Activated CD4-positive, CD25-positive, alpha-beta regulatory T cell treated with anti-CD3 and anti-CD28 coated beads, Interleukin-2, amount 50 U/mL, for 72 hours (primary cell): ENCODE measurements around the gene TGFB2.

Experiments used
- DNase-seq: peaks from one replicate; pipeline ENCODE4 v3.0.0; 2021

The TGFB2 gene

DNA sequence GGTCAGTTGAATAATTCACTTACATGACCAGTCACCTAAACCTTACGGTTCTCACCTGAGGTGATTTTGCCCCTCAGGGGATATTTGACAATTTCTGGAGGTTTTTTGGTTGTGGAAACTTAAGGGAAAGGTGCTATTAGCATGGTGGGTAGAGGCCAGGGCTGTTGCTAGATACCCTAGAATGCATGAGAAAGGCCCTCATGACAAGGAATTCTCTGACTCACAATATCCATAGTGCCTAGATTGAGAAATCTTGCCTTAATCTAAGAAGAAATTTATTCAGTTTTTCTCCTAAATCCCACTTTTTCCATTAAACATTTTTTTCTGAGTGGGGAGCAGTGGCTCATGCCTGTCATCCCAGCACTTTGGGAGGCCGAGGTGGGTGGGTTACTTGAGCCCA is 119.7 kb downstream of the TGFB2 start:
- DNase-seq = no peak

DNA sequence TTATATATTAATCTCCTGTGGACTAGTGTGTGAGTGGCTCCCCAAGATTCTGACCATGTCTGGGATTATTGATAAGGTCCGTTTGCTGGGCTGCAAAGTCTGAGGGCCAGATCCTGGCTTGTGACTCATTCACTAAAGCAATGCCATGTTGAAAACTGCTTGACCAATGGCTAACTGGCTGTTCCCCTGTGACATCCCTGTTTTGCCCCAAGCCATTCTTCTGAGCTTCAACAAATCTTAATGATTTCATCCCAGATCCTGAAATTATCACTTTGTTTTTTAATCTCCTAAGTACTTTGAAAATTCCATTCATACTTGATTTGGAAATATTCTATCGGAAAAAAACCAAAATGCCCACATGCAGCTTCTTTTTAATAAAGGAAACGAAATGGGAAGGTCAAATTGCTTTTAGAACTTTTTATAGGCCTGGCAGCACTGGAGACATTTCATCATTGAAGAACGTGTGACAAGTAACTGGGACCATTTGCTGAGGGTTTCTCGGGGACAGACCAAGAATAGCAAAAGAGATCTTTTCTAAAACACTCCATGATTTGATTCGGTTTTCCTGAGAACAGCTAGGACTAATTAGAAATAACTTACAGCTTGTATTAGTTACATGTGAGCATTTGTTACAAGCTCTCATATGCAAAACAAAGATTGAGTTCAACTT is 121.3 kb downstream of the TGFB2 start:
- no peak for DNase-seq

DNA sequence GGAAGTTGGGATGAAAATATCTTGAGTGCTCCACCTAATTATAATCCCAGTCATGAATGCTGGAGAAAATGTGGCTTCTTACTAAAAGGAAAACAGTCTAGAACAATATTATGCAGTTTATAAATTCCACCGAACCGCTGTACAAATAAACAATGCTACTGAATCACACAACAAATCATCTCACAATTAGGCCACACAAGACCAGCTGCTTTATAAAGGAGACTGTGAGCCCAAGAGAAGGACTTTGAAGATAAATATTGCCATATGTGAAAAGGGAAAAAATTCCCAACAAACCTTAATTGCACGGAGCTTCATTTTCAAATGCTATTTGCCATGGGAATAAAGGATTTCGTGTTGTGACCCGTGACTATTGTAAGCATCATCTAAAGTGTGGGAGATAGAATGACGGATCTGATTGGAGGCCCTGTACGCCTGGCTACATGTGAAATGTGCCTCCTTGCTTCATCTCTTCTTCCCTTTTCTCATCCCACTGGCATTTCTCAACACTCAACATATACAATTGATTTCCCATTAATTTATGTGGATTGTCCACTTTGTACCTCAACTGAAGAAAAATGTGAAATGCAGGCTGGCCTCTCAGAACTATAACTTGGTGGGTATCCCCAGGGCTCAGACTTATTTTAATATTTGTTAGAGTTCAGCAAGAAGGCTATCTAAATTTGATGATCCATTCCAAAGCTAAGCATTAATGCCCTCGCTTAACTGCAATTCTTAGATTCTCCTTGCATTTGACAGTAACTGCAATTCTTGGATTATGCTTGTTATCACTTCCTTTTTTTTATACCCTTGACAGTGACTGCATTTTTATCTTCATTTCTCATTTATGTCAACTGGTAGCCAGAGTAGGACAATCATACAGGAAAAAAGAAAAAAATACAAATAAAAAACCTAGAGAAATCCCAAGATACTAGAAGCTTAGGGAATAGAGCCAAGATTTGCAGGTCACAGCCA is 122.3 kb downstream of the TGFB2 start:
- DNase-seq = no peak

DNA sequence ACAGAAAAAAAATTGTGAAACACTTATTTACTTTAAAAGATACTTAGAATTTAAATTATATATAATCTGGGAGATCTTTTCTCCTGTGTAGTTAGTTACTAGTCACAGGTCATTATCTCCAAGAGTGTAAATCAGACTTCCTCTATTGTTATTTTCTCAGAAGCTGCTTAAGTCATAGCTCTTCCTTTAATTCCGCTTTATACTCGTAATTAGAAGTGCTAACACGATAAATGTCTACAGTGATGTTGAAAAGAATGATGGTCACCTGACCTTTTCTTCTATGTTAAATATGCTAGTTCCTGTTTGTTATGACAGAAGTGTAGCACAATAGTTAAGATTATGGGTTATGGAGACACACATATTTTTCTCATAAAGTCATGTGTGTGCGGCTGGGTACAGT is 123.6 kb downstream of the TGFB2 start:
- no peak for DNase-seq

DNA sequence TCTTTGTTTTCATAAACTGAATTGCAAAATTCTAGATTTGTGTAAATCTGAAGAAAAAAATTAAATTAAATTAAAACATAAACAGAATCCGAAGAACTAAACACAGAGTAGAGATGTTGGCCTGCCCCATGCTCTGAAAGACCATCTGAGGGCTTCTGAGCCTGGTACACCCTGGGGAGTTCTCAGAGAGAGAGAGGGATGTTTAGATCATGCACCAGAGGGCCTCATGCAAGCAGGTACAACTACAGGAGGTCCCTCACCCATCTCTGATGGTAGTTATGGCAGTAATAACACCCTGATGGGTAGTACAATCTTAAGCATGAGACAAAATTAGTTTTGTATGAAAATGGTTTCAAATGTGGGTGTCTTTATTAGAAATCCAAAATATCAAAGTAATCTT is 127.7 kb downstream of the TGFB2 start:
- no peak for DNase-seq

DNA sequence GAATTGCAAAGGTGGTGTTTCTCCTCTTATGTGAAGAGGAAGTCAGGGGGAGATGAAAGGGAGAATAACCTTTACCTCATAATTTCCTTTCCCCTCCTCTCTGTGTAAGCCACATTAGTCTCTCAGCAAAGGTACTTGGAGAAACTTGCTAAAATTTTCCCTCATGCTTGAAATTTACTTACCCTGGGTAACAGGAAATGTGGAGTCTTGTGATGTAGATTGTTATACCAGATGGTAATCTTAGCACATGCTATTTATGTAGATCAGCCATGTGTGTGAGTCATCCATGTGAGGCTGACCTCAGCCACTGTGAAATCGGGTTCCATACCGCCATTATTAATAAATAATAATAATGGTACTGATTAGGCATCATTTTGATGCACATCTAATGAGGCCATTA is 128.4 kb downstream of the TGFB2 start:
- no peak for DNase-seq

DNA sequence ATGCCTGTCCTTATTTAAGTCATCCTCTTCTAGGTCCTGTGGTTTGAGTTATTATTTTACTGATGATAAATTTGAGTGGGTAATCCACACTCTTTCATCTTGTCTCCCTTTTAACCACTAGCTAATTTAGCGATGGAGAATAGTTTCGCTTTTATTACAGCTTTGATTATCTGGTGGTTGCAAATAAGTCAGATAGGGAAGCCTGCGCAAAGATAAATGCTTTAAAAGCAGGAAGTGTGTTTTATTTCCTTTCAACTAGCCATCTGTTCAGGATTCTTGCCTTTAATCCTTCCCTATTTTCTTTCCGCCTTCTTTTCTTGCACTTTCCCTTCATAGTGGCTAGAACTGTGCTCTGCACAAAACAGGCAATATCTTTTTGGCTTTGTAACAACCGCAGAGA is 129.0 kb downstream of the TGFB2 start:
- no peak for DNase-seq

DNA sequence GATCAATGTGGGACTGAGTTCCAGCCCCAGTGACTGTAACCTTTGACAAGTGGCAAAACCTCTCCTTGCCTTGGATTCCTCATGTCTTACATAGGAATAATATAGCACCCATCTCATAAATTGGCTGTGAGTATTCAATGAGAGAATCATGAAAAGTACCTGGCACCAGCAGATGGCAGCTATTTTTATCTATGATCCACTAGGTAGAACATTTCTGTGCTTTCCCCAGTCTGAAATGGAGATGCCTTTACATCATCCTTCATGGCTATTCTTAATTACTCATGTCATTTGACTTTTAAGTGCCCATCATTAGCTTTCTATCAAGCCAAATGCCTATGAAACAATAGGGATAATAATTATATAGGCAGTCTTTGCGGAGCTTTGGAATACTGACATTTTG is 130.1 kb downstream of the TGFB2 start:
- no peak for DNase-seq

DNA sequence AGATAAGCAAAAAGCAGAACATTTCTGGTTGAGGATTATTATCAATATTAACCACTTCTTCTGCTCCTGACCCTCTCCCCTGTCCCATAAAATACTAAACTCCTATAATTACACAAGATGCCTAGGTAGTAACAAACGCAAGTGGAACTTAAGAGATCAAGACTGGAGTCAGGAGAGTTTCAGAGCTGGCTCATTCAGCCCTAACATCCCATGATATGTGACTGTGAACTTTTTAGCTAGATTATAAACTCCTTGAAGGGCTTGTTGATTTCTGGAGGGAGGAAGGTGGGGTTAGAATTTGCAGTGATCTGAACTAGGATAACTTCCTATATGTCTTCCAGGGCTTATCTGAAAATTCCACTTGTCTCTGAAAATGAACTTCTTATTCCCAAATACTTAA is 130.6 kb downstream of the TGFB2 start:
- no peak for DNase-seq

DNA sequence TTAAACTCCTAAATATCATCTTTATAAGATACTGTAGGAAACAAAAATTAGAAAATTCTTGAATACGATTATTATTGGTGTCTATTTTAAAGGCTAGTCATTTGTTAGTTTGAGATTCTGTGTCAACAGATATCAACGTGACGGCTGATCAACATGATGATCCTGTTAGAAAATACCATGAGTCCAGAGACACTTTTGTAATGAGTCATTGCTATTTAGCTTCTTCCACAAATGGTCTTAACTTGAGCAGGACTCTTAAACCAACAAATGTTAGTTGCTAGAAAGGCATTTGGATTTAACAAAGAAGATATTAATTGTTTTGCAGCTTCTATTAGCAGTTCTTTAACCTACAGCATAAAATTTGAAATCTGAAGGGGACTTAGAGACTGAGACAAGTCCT is 131.2 kb downstream of the TGFB2 start:
- DNase-seq = no peak

DNA sequence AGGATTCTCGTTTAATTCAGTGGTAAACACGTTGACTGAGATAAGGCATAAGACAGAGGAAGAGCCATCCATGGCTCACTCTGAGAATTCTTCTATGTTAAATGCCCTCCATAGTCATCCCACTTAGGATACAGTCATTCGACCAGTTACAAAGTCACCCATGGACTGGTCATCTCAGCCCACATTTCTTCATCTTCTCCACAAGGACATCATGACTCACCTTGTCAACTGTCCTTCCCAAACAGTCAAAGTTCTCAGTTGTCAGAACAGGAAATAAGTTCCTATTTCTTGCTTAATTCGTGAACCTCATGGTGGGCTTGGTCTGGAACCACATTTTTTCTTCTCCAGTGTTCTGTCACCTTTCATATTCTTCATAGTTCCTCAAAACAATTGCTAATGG is 133.2 kb downstream of the TGFB2 start:
- no peak for DNase-seq

DNA sequence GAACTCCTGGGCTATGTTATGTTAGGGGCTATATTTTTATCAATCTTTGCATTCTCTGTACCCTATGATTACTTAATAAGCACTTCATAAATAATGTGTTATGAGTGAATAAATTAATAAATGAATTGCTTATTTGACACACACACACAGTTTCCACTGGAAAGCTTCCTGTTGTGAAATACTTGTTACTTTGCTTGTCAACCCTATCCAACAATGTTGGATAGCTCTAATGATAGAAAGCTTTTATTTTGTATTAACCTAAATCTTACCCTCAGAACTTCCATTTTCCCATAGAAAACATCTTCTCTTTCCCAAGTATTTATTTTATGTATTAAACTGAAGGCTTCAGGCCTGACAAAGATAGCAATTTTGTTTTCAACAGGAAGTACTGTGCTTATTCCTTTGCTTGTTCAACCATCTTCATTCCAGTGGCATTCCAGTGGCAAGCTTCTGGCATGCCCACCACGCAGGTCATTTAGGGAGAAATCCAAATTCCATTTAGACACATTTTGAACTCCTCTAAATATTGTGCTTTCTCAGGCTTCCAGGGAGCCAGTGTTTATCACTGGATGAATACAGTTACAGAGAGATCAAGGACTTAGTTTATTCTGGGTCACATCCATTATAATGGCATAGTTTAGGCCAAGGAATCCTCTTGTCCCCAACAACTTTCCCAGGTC is 134.4 kb downstream of the TGFB2 start:
- DNase-seq = no peak

DNA sequence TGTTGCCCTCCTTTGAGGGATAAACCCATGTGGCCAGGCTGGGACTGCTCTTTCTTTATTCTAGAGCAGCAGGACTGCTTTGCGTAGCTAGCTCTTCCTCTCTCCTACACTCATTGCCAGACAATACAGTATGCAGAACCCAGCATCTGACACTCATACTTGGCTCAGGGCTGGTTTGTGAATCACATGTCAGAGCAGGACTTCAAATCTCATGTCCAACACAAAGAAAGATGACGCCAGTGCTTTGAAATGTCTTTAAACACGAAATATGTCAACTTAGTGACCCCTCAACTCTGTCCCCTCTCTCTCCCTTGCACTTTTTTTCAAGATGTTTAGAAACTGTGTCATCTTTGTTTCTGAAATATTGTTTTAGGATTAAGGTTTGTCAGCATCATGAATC is 135.0 kb downstream of the TGFB2 start:
- DNase-seq = no peak

DNA sequence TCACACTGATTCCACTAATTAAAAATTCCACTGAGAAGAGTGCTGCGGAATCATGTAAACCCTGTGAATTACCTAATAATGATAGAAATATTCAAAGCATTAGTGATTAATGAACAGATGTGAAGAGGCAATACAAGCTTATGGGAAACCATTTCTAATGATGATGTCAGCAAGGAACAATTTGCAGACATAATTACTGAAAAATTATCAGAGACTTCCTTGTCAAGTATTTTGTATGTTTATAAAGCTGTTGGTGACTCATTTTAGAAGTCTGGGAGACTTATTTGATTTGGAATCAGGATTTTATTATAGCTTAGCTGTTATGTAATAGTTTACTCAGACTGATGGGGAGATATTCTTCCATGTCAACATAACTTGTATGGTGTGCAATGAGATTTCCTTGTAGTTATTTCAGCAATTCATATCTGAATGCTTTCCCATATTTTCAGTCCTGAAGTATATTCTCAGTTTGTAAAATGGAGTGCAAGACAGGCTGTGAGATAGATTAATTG is 135.5 kb downstream of the TGFB2 start:
- no peak for DNase-seq

DNA sequence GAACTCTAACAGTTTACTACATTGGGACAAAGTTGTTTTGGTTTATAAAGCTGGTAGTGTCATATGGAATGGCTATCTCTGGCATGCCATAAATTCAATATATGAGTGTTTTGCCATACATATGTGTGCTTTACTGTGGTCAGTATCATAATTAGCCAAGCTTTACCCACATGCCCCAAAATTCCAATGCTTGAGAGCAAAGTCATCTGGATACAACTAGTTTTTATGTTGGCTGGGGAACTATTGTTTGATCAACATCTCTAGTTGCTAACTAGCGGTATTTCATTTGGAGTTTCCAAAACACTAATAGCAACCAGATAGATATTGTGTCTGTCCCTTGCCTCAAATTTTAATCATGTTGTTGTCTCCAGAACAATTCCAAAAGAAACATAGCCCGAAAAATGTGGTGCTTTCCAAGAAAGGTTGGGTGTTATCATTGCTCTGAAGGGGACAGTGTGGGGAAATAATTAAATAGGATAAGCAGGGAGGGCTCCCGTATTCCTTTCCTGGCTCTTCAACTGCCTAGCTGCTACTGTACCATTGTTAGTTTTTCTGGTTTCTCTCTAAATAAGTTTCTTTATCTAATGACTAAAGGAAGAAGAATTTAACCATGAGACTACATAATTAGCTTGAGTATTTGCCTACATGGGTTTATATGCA is 136.1 kb downstream of the TGFB2 start:
- DNase-seq = no peak

DNA sequence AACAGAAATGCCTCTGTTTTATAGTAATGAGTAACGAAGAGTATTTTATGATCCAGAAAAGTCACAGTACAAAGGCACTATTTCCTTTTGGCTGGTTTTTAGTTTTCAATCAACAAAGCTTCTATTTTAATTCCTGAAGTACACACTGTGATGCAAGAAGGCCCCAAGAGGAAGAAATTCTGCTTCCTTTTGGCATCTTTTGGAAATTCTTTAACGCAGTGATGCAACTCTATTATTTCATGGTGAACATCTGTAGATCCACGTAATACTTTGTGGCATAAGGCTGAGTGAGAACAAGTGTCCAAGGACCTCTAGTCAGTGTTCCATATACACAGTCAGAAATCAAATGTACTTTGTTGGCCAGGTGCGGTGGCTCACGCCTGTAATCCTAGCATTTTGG is 137.5 kb downstream of the TGFB2 start:
- DNase-seq = no peak

DNA sequence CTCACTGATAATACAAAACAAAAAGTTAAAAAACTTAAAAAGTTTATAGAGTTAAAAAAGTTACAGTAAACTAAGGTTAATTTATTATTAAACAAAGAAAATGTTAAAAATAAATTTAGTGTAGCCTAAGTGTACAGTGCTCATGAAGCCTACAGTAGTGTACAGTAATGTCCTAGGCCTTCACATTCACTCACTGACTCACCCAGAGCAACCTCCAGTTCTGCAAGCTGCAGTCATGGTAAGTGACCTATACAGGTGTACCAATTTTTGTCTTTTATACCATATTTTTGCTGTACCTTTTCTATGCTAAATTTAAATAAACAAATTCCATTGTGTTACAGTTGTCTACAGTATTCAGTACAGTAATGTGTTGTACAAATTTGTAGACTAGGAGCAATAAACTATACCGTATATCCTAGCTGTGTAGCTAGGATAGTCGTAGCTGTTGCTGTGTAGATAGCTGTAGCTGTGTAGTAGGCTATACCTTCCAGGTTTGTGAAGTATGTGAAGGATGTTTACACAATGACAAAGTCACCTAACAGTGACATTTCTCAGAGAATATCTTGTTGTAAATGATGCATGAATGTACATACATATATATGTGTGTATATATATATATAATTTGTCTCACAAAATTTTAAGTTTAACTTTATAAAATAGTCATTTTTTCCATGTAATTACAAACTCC is 140.2 kb downstream of the TGFB2 start:
- DNase-seq = no peak

DNA sequence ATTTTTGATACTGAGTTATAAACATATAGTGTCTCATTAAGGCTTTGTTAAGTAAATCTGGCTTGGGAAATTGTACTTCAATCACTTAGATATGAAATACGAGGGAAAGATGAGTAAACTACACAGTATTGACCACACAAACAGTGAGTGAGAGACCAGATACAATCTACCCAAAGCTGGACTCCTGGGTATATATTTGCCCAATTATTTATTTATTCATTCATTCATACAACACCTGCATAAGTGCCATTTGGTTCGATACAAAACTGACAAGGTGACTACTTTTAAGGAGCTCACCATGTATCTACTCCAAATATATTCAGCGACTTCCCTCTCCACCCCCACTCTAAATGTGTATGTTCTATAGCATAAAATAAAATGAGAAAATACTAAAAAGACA is 143.4 kb downstream of the TGFB2 start:
- no peak for DNase-seq

DNA sequence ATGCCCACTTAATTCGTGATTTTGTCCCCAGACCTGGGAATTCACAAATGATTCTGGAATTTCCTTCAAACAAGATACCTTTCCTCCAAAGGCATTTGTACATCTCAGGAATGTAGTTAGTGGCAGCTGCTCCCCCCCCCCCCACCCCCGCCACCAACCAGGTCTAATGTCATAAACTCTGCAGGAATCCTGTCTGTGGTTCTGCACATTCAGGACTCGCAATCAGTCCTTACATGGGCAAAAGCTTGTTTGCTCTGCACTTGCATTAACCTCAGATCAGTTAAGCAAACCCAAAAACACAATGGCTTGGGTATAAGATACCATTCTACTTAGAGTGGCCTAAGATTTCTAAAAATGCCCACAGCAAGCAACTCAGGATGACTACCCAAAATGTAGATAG is 143.8 kb downstream of the TGFB2 start:
- DNase-seq = no peak

DNA sequence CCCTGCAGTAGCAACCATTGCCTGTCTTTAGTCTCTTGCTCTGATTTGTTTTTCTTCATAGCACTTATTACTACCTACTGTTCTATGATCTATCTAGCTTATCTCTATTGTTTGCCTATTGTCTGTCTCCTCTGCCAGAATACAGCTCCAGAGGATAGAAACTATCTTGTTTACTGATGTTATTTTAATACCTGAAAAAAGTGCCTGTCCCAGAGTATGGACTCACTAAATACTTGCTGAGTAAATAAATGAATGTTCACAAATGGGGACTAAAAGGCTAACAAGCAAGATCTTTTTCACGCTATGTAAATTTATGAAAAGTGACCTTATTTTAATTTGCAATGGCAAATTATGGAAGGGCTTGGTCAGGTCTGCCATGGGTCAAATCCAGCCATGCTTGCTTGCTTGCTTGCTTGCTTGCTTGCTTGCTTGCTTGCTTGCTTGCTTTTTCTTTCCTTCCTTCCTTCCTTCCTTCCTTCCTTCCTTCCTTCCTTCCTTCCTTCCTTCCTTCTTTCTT is 145.3 kb downstream of the TGFB2 start:
- no peak for DNase-seq

DNA sequence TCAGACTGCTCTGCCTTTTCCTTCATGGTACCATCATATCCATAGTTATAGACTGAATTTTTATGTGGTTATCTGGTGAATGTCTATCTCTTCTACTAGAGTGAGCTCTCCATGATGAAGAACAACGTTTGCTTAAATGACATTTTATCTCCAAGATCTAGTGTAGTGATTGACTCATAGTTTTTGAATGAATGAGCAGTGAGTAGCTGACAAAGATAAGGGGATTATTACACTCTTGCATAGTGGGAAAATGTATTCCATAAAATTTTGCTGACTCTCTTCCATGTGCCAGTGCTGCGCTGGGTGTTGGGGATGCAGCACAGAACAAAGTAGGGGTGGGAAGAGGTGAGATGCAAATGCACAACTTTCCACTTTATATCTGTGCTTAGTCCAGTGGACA is 147.7 kb downstream of the TGFB2 start:
- no peak for DNase-seq

DNA sequence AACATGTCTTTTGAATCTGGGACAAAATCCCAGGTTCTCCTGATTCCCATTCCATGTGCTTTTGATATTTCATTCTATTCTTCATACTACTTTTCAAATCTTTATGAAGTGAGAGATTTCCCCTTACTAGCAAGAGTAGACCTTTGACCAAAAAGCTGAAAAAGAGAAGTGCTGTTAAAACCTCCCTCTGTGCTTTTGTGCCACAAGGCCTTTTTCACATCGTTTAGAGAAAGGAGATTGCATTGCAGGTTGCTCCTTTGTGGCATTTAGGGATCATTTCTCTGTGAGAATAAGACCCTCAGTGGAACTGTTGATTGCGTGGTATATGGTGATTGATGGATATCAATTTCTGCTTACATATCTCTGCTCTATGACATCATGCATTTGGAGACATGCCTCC is 148.8 kb downstream of the TGFB2 start:
- DNase-seq = no peak
